Measurements from ENCODE around the gene LBR. TPM values are rescaled to one million over a fixed set of nuclear protein-coding genes. Genes with fewer than 3 reads are reported as not detected.

LBR gene
- total RNA-seq, 2 donors from 2014 or later, result 10.5 to 15.3 TPM

DNA sequence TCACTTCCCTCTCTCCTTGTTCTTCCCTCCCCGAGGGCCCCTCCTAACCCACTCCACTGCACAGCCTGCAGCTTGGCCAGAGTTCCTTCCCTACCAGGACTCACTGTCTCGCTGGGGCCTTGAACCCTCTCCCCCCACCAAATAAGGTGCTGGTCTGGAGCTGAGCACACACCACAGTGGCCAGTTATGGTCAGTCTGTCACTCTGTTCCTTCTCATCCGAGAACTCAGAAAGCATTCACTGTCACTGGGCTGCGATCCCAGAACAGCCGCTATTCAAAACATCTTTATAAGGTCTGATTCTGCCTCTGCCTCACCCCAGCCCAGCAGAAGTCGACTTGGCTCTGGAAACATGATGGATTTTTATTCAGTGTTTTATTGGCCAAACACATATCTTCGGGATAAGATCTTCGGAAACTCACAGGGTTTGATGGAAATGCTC, 19.8 kb upstream of the LBR start:
- peak overlapping the region; percentile 66 to 75 for H3K27ac ChIP-seq
- no peaks in the 10 kb centered on the region for H3K9me3 ChIP-seq
- no peak for DNase-seq (ENCODE audit: low spot score)
- no peaks in the 10 kb centered on the region for H3K27me3 ChIP-seq
- H3K36me3 ChIP-seq, result no peaks in the 10 kb centered on the region
- TF ChIP-seq, protein P1, sequence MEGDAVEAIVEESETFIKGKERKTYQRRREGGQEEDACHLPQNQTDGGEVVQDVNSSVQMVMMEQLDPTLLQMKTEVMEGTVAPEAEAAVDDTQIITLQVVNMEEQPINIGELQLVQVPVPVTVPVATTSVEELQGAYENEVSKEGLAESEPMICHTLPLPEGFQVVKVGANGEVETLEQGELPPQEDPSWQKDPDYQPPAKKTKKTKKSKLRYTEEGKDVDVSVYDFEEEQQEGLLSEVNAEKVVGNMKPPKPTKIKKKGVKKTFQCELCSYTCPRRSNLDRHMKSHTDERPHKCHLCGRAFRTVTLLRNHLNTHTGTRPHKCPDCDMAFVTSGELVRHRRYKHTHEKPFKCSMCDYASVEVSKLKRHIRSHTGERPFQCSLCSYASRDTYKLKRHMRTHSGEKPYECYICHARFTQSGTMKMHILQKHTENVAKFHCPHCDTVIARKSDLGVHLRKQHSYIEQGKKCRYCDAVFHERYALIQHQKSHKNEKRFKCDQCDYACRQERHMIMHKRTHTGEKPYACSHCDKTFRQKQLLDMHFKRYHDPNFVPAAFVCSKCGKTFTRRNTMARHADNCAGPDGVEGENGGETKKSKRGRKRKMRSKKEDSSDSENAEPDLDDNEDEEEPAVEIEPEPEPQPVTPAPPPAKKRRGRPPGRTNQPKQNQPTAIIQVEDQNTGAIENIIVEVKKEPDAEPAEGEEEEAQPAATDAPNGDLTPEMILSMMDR (IDR thresholded peaks at IDR 0.05), result no peak
- H3K4me1 ChIP-seq, result peaks cover 0 to 58% of the 10 kb centered on the region in 2 donors
- peak overlapping the region in 1 of 2 donors; percentile 7 for H3K4me3 ChIP-seq

- H3K27me3 ChIP-seq, result no peaks in the 10 kb centered on the region
- peaks cover 0 to 61% of the 10 kb centered on the region in 2 donors for H3K4me1 ChIP-seq
- TF ChIP-seq, protein P1 (IDR thresholded peaks at IDR 0.05), result no peak
- no peaks in the 10 kb centered on the region for H3K36me3 ChIP-seq
- DNase-seq (ENCODE audit: low spot score), result no peak
- no peak overlapping the region for H3K4me3 ChIP-seq
- no peaks in the 10 kb centered on the region for H3K9me3 ChIP-seq
- peak overlapping the region; percentile 66 to 75 for H3K27ac ChIP-seq
Observed at GRCh38 chr1:225446981-225447615, 19.3 kb upstream of the LBR start.

GRCh38 chr1:225446595-225446960, 18.7 kb upstream of the LBR start:
- H3K4me1 ChIP-seq, result peaks cover 0 to 63% of the 10 kb centered on the region in 2 donors
- H3K9me3 ChIP-seq, result no peaks in the 10 kb centered on the region
- no peak for DNase-seq (ENCODE audit: low spot score)
- peak overlapping the region; percentile 66 to 75 for H3K27ac ChIP-seq
- H3K4me3 ChIP-seq, result no peak overlapping the region
- H3K36me3 ChIP-seq, result no peaks in the 10 kb centered on the region
- H3K27me3 ChIP-seq, result no peaks in the 10 kb centered on the region
- TF ChIP-seq, protein P1 (IDR thresholded peaks at IDR 0.05), result no peak

GRCh38 chr1:225445639-225446594, 18.1 kb upstream of the LBR start:
- no peaks in the 10 kb centered on the region for H3K9me3 ChIP-seq
- H3K4me1 ChIP-seq, result peaks cover 0 to 63% of the 10 kb centered on the region in 2 donors
- H3K27me3 ChIP-seq, result no peaks in the 10 kb centered on the region
- no peak overlapping the region for H3K4me3 ChIP-seq
- no peak for DNase-seq (ENCODE audit: low spot score)
- H3K27ac ChIP-seq, result peak overlapping the region; percentile 66 to 75
- H3K36me3 ChIP-seq, result no peaks in the 10 kb centered on the region
- TF ChIP-seq, protein P1 (IDR thresholded peaks at IDR 0.05), result no peak

DNA sequence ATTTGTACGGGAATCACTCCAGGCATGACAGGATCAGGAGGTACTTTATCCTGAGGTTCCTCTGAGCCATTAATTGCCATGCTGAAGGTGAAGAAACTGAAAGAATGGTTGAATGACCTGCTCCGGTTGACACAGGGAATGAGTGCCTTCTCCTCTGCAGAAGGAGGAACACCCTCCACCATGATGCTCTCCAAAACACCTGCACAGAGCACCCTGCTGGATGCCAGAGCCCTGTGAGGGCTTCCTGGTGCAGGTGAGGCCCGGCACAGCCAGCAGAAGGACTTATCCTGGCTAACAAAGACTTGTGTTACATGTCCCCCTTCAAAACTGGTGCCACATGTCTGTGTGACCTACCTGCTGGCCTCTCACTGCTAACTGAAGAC, 14.3 kb upstream of the LBR start:
- Histone ChIP-seq H3K27ac (no peak overlapping the region), H3K27me3 (no peaks in the 10 kb centered on the region), H3K9me3 (no peaks in the 10 kb centered on the region)

More for the DNA sequence above, 14.3 kb upstream of the LBR start:
- Histone ChIP-seq H3K36me3 (no peaks in the 10 kb centered on the region), H3K4me1 (peaks cover 0 to 46% of the 10 kb centered on the region in 2 donors), H3K4me3 (no peak overlapping the region)
- TF ChIP-seq, protein P1 (IDR thresholded peaks at IDR 0.05), result no peak
- DNase-seq (ENCODE audit: low spot score), result peak; percentile 54

All from right atrium auricular region (tissue), 2 donors.